Activated naive CD4-positive, alpha-beta T cell (primary cell): Measurements from ENCODE around the gene STMP1.

Experiments
- DNase-seq, 4 experiments: peaks; one replicate each; lab custom pipeline; 2025; lab: John Stamatoyannopoulos, UW

STMP1 gene

GRCh38 chr7:135719688-135720087, 57.4 kb downstream of the STMP1 start:
- DNase-seq, result no peak

GRCh38 chr7:135721198-135721820, 59.0 kb downstream of the STMP1 start:
- DNase-seq, result no peak

GRCh38 chr7:135723411-135723810, 61.1 kb downstream of the STMP1 start:
- DNase-seq, result no peak
